ENCODE data around the gene STUM. TPM values are rescaled to one million over a fixed set of nuclear protein-coding genes. Genes with fewer than 3 reads are reported as not detected.

Gene STUM
- total RNA-seq, 2 experiments from 2014 or later, result not detected

GRCh38 chr1:226565476-226565875 lies 16.9 kb downstream of the STUM start:
- peaks cover 0 to 10% of the 10 kb centered on the region in 2 experiments for H3K27me3 ChIP-seq (ENCODE audit: control insufficient read depth in 1 of 2, insufficient read depth in 2 of 2, low read length in 2 of 2)
- peaks cover 0 to 4% of the 10 kb centered on the region in 2 experiments for H3K9me3 ChIP-seq (ENCODE audit: control insufficient read depth in 1 of 2, insufficient read depth in 1 of 2, low read length in 2 of 2)
- H3K27ac Mint-ChIP-seq, result no peak overlapping the region
- no peaks in the 10 kb centered on the region for H3K36me3 ChIP-seq (ENCODE audit: insufficient read depth, low read length)
- intact Hi-C loops (cut with DNase I, micrococcal nuclease), result no loop called here
- ChIA-PET CTCF (no interaction called here), POLR2A (no interaction called here)
- H3K4me1 Mint-ChIP-seq (ENCODE audit: low read depth), result no peaks in the 10 kb centered on the region
- H3K9me3 Mint-ChIP-seq, result no peaks in the 10 kb centered on the region
- no peak for TF ChIP-seq CTCF (IDR thresholded peaks at IDR 0.05)
- ATAC-seq (ENCODE audit: poor library complexity) (no peak), DNase-seq (no peak)
- H3K27ac ChIP-seq (ENCODE audit: low read depth in 1 of 2, low read length in 2 of 2), result no peak overlapping the region
- H3K27me3 Mint-ChIP-seq, result peaks cover 12% of the 10 kb centered on the region
- no peaks in the 10 kb centered on the region for H3K4me1 ChIP-seq (ENCODE audit: insufficient read depth, low read length)
- no peaks in the 10 kb centered on the region for H3K36me3 Mint-ChIP-seq (ENCODE audit: low read depth)
- no peak overlapping the region for H3K4me3 ChIP-seq (ENCODE audit: low read length)
- no peak overlapping the region for H3K4me3 Mint-ChIP-seq

GRCh38 chr1:226566234-226566633 lies 17.7 kb downstream of the STUM start:
- H3K4me3 Mint-ChIP-seq, result no peak overlapping the region
- peaks cover 0 to 4% of the 10 kb centered on the region in 2 experiments for H3K9me3 ChIP-seq (ENCODE audit: control insufficient read depth in 1 of 2, insufficient read depth in 1 of 2, low read length in 2 of 2)
- peaks cover 0 to 10% of the 10 kb centered on the region in 2 experiments for H3K27me3 ChIP-seq (ENCODE audit: control insufficient read depth in 1 of 2, insufficient read depth in 2 of 2, low read length in 2 of 2)
- ChIA-PET CTCF (no interaction called here), POLR2A (no interaction called here)
- H3K4me1 ChIP-seq (ENCODE audit: insufficient read depth, low read length), result no peaks in the 10 kb centered on the region
- H3K4me1 Mint-ChIP-seq (ENCODE audit: low read depth), result no peaks in the 10 kb centered on the region
- ATAC-seq (ENCODE audit: poor library complexity) (no peak), DNase-seq (no peak)
- no peaks in the 10 kb centered on the region for H3K9me3 Mint-ChIP-seq
- H3K4me3 ChIP-seq (ENCODE audit: low read length), result no peak overlapping the region
- H3K27ac Mint-ChIP-seq, result no peak overlapping the region
- H3K36me3 Mint-ChIP-seq (ENCODE audit: low read depth), result no peaks in the 10 kb centered on the region
- H3K27me3 Mint-ChIP-seq, result peaks cover 12% of the 10 kb centered on the region
- no peak for TF ChIP-seq CTCF (IDR thresholded peaks at IDR 0.05)
- intact Hi-C loops (cut with DNase I, micrococcal nuclease), result no loop called here
- no peak overlapping the region for H3K27ac ChIP-seq (ENCODE audit: low read depth in 1 of 2, low read length in 2 of 2)
- H3K36me3 ChIP-seq (ENCODE audit: insufficient read depth, low read length), result no peaks in the 10 kb centered on the region

GRCh38 chr1:226566760-226567159 lies 18.2 kb downstream of the STUM start:
- peaks cover 0 to 4% of the 10 kb centered on the region in 2 experiments for H3K9me3 ChIP-seq (ENCODE audit: control insufficient read depth in 1 of 2, insufficient read depth in 1 of 2, low read length in 2 of 2)
- POLR2A ChIA-PET, result no interaction called here
- intact Hi-C loops (cut with DNase I, micrococcal nuclease), result no loop called here
- no peaks in the 10 kb centered on the region for H3K36me3 ChIP-seq (ENCODE audit: insufficient read depth, low read length)
- ATAC-seq (ENCODE audit: poor library complexity) (no peak), DNase-seq (no peak)
- Mint-ChIP-seq H3K36me3 (ENCODE audit: low read depth) (no peaks in the 10 kb centered on the region), H3K4me3 (no peak overlapping the region), H3K27me3 (peaks cover 12% of the 10 kb centered on the region), H3K27ac (no peak overlapping the region), H3K4me1 (ENCODE audit: low read depth) (no peaks in the 10 kb centered on the region), H3K9me3 (no peaks in the 10 kb centered on the region)
- peaks cover 0 to 10% of the 10 kb centered on the region in 2 experiments for H3K27me3 ChIP-seq (ENCODE audit: control insufficient read depth in 1 of 2, insufficient read depth in 2 of 2, low read length in 2 of 2)
- H3K4me1 ChIP-seq (ENCODE audit: insufficient read depth, low read length), result no peaks in the 10 kb centered on the region
- H3K4me3 ChIP-seq (ENCODE audit: low read length), result no peak overlapping the region
- H3K27ac ChIP-seq (ENCODE audit: low read depth in 1 of 2, low read length in 2 of 2), result no peak overlapping the region
- no peak for TF ChIP-seq CTCF (IDR thresholded peaks at IDR 0.05)
- CTCF ChIA-PET, result interaction anchor here (0.8 kb wide), 1 partner anchor 10 kb away, joined by 3 read pairs; no protein-coding TSS in a partner anchor

Data from CD4-positive, alpha-beta T cell (primary cell).